Measurements from ENCODE around the gene SERPINF2.
A peak's percentile ranks its signal among the peaks of the same experiment; 100 is the strongest.
"Not testable (repeated sequence)": the region's sequence is repeated elsewhere in the genome, so short reads cannot be mapped to it uniquely, and the experiment has no call there.

Gene SERPINF2

DNA sequence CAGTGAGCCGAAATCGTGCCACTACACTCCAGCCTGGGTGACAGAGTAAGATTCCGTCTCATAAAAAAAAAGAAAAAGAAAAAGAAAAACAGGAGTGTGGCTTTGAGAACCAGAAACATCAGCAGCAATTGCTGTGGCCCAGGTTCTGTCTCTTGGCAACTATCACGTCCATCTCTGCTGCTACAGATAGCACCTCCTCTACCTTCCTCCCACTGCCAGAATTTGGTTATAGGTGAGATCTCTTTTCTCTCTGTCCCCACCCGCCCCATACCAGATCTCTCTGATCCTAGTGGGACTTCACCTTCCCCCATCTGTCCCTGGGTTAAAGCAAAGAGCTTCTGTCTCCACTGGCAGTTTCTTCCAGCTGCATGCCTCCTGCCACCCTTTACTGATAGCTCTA, 35.6 kb upstream of the SERPINF2 start:
- TF ChIP-seq, protein P1, sequence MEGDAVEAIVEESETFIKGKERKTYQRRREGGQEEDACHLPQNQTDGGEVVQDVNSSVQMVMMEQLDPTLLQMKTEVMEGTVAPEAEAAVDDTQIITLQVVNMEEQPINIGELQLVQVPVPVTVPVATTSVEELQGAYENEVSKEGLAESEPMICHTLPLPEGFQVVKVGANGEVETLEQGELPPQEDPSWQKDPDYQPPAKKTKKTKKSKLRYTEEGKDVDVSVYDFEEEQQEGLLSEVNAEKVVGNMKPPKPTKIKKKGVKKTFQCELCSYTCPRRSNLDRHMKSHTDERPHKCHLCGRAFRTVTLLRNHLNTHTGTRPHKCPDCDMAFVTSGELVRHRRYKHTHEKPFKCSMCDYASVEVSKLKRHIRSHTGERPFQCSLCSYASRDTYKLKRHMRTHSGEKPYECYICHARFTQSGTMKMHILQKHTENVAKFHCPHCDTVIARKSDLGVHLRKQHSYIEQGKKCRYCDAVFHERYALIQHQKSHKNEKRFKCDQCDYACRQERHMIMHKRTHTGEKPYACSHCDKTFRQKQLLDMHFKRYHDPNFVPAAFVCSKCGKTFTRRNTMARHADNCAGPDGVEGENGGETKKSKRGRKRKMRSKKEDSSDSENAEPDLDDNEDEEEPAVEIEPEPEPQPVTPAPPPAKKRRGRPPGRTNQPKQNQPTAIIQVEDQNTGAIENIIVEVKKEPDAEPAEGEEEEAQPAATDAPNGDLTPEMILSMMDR (IDR thresholded peaks at IDR 0.05; ENCODE audit: low read length, missing control alignments) = no peak
- H3K4me3 ChIP-seq (replicated peaks; ENCODE audit: low read depth, low read length) = no peak overlapping the region
- no peak for DNase-seq (ENCODE audit: low read depth)

DNA sequence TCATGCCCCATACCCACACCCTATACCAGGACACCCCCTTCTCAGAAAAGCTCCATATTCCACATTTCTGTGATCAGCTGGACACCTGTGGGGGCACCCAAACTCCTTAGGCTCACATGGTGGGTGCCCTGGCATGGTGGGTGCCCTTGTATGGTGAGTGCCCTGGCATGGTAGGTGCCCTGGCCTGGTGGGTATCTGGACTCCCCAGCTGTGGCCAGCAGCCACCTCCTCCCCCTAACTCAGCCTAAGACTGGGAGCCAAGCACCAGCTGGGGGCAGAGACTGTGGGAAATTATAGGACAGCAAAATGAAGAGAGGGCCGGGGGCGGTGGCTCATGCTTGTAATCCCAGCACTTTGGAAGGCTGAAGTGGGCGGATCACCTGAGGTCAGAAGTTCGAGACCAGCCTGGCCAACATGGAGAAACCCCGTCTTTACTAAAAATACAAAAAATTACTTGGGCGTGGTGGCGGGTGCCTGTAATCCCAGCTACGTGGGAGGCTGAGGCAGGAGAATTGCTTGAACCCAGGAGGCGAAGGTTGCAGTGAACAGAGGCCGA, 33.8 kb upstream of the SERPINF2 start:
- DNase-seq (ENCODE audit: low read depth) = not testable (repeated sequence)

DNA sequence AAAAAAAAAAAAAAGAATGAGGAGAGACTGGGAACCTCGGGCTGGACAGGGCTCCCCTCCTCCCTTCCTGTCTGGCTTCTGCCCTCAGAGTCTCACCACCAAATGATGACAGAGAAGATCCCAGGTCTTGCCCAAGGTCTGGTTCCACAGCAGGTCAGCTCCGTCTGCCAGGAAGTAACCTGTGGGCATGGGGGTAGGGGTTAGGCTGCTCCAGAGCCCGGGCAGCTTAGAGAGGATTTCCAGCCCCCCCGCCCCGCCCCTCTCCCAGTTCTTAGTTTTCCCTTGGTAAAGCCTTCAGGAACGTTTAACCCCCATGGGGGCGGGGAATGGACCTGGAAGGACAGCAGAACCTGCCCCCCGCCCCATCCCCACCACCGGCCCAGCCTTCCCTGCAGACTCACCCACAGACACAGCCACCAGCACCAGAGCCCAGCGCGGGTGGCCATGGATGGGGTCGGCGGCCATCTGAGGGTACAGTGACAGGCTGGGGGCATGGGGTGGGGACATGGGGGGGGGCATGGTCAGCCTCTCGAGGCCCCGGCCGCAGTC, 33.2 kb upstream of the SERPINF2 start:
- TF ChIP-seq, protein P1 (IDR thresholded peaks at IDR 0.05; ENCODE audit: low read length, missing control alignments) = no peak
- DNase-seq (ENCODE audit: low read depth) = no peak
- H3K4me3 ChIP-seq (replicated peaks; ENCODE audit: low read depth, low read length) = peak overlapping the region; percentile 57

More for the DNA sequence above, 33.8 kb upstream of the SERPINF2 start:
- H3K4me3 ChIP-seq (replicated peaks; ENCODE audit: low read depth, low read length) = not testable (repeated sequence)

DNA sequence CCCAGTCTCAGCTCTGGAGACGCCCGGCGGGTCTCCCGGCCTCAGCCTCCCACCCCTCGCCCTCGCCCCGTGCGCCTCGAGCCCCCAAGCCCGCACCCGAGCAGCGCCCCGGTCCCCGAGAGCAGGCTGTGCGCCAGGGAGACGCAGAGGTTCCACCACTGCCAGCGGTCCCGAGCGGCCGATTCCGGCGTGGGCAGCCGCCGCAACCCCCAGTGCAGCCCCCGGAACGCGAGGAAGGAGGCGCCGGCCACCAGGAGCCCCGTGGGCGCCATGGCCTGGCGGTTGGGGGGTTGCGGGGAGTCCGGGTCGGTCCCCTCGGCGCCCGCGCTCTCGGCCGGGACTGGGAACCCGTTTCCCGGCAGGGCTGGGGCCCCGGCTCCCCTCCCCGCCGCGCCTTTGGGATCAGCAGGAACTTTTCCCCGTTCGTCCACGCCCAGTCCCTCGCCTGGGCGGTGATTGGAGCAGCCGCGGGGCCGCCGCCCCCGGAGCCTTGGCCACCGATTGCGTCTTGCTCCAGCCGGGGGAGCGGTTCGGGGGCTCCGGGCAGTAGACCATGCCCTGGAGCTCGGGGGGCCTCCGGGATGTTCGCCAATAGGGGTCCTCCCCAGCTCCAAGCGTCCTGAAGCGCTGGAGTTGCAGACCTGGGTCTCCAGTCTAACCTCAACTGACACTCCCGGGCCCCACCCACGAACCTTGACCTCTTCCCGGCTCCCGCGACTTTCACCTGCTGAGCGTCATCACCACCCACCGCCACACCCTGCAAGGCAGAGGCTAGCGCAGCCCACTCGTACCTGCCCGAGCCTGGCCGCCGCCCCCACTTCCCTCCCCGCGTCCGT, 32.5 kb upstream of the SERPINF2 start, which contains the start of gene TLCD2:
Gene TLCD2 (minus strand): TSS at position 407 of the 836 bp plus-strand sequence. CDS start 135 bp downstream, at position 272.
- TF ChIP-seq, protein P1 (IDR thresholded peaks at IDR 0.05; ENCODE audit: low read length, missing control alignments) = no peak
- DNase-seq (ENCODE audit: low read depth) = peak; percentile 65
- H3K4me3 ChIP-seq (replicated peaks; ENCODE audit: low read depth, low read length) = peak within 1 kb of the TSS; percentile 57

DNA sequence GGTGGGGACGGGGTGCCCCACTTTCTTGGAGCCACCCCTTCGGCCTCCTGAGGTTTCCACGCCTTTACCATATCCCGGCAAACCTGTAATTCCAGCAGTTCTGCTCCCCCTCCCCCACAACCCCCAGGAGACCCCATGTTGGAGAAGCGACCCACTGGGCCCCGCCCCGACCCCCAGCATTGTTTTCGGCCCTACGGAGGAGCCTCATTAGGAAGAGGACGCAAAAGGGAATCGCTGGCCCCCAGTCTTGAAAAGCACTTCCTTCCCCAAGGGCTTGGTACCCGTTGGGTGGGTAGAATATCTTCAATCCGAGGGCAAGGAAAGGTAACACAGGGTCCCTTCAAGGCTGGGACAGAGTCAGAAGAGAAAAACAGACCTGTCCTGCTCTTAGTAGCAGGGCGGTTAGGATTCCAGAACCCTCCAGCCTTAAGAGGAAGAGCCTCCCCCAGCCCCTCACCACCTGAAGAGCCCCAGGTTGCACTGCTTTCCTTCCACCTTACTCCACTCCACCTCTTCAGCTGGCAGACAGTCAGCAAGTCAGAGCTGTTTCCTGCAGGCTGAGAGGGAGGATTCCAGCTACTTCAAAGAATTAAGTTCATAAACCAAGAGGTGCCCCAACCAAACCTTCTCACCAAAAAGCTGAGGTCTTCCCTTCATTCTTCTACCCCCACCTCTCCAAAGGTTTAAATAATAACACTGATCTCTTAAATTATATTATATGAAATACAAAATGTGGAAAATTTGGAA, 31.7 kb upstream of the SERPINF2 start:
- no peak for DNase-seq (ENCODE audit: low read depth)
- TF ChIP-seq, protein P1 (IDR thresholded peaks at IDR 0.05; ENCODE audit: low read length, missing control alignments) = no peak
- H3K4me3 ChIP-seq (replicated peaks; ENCODE audit: low read depth, low read length) = peak overlapping the region; percentile 57

DNA sequence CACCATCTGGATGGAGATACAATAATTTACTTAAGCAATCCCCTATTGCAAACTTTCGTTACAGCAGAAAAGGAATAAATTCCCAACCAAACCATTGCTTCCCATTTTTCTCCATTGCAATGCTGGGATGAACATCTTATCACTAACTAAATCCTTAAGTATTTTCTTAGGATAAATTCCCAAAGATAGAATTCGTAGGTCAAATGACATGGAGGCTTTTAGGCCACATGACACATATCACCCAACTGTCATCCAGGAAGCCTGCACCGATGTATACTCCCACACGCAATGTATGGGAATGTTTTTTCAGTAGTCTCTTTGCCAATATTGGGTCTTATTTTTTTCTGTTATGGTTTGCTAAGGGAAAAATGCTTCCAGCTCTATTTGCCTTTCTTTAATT, 30.9 kb upstream of the SERPINF2 start:
- no peak for DNase-seq (ENCODE audit: low read depth)
- TF ChIP-seq, protein P1 (IDR thresholded peaks at IDR 0.05; ENCODE audit: low read length, missing control alignments) = no peak
- no peak overlapping the region for H3K4me3 ChIP-seq (replicated peaks; ENCODE audit: low read depth, low read length)

DNA sequence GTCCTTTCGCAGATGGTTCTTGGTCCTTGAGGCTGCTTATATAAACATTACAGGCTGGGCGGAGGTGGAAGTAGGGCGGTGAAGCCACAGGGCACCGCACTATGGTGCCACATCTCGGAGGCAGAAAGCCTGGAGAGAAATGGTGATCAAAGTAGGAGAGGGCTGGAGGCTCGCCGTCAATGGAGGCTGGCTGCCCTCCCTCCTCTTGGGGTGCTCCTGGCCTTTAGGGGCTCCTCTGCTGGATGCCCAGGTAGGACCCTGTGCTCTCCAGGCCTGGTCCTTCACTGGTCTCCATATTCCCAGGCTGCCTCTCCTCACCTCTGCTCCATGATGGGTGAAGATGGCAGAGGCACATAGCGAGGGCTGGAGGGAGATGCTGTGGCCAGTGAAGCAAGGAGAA, 30.4 kb upstream of the SERPINF2 start:
- no peak overlapping the region for H3K4me3 ChIP-seq (replicated peaks; ENCODE audit: low read depth, low read length)
- TF ChIP-seq, protein P1 (IDR thresholded peaks at IDR 0.05; ENCODE audit: low read length, missing control alignments) = no peak
- no peak for DNase-seq (ENCODE audit: low read depth)
